ENCODE measurements around the gene MYH10.

Gene MYH10

DNA sequence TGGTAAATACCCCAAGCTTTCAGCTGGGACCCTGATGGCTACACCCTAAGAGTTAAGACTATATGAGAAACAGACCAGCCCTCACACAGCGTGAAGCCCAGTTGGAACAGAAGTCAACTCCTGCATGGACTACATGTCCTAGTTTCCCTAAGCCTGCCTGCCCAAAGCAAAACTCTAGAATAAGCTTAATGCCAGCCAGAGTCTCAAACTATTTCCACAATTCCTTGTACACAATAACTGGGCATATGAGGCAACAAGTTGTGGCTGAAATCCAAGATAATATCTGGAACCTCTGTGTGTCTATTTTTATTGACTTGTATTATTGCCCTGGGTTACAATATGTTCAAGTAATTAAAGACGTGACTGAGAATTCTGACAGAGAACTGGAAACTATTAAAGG, 19.4 kb downstream of the MYH10 start:
- Histone ChIP-seq H3K36me3 (ENCODE audit: control insufficient read depth in 1 of 2, insufficient read depth in 2 of 2, low read depth in 1 of 2, low read length in 2 of 2) (no peaks in the 10 kb centered on the region), H2BK5ac (ENCODE audit: low read depth, low read length, poor library complexity, severe bottlenecking) (no peak overlapping the region), H2AFZ (ENCODE audit: low read depth, low read length) (no peak overlapping the region), H3K4me1 (ENCODE audit: control insufficient read depth, insufficient read depth, low read depth, low read length) (peaks cover 8% of the 10 kb centered on the region), H3K14ac (ENCODE audit: low read length in 2 of 2) (peak overlapping the region in 1 of 2 experiments; percentile 41), H2BK120ac (ENCODE audit: low read depth, low read length) (no peak overlapping the region), H3K27me3 (ENCODE audit: control insufficient read depth in 1 of 2, insufficient read depth in 1 of 2, low read length in 2 of 2) (no peaks in the 10 kb centered on the region), H2BK12ac (ENCODE audit: low read length in 2 of 2) (peak overlapping the region in 1 of 2 experiments; percentile 31), H3K9ac (ENCODE audit: low read length) (peak overlapping the region; percentile 87), H3K9me3 (ENCODE audit: control insufficient read depth, low read length) (no peaks in the 10 kb centered on the region), H2BK15ac (ENCODE audit: low read depth, poor library complexity, severe bottlenecking) (no peak overlapping the region), H4K8ac (ENCODE audit: low read length) (no peak overlapping the region), H3K4me2 (ENCODE audit: low read length, poor library complexity, severe bottlenecking) (no peak overlapping the region), H3K18ac (ENCODE audit: low read depth in 1 of 2, low read length in 2 of 2) (no peak overlapping the region), H3K4ac (ENCODE audit: low read depth in 1 of 2, low read length in 2 of 2) (no peak overlapping the region), H3K27ac (ENCODE audit: low read length, poor library complexity, severe bottlenecking) (peak overlapping the region; percentile 46), H2AK5ac (ENCODE audit: low read length, severe bottlenecking) (peak overlapping the region; percentile 86), H3K79me1 (replicated peaks; ENCODE audit: low read length, poor library complexity, severe bottlenecking) (peaks cover 18% of the 10 kb centered on the region), H4K91ac (ENCODE audit: low read length) (no peak overlapping the region), H3K23ac (ENCODE audit: low read length in 2 of 2) (no peak overlapping the region), H3K4me3 (ENCODE audit: insufficient read depth in 1 of 2, low read depth in 1 of 2, low read length in 2 of 2) (peak overlapping the region in 1 of 2 experiments; percentile 75)
- DNase-seq: peak; percentile 36
- 88% methylated on average over 1 of the region's 2 CpGs for WGBS

GRCh38 chr17:8610558-8610957, 20.0 kb downstream of the MYH10 start:
- no peak overlapping the region for H3K4me3 ChIP-seq (ENCODE audit: insufficient read depth in 1 of 2, low read depth in 1 of 2, low read length in 2 of 2)
- no peak overlapping the region for H3K18ac ChIP-seq (ENCODE audit: low read depth in 1 of 2, low read length in 2 of 2)
- peaks cover 15% of the 10 kb centered on the region for H3K79me1 ChIP-seq (replicated peaks; ENCODE audit: low read length, poor library complexity, severe bottlenecking)
- no peaks in the 10 kb centered on the region for H3K9me3 ChIP-seq (ENCODE audit: control insufficient read depth, low read length)
- H2AFZ ChIP-seq (ENCODE audit: low read depth, low read length): no peak overlapping the region
- no peak overlapping the region for H3K4ac ChIP-seq (ENCODE audit: low read depth in 1 of 2, low read length in 2 of 2)
- DNase-seq: peak; percentile 59
- 95% methylated on average over 2 of the region's 2 CpGs for WGBS
- H3K9ac ChIP-seq (ENCODE audit: low read length): peak overlapping the region; percentile 87
- no peak overlapping the region for H3K23ac ChIP-seq (ENCODE audit: low read length in 2 of 2)
- no peak overlapping the region for H4K91ac ChIP-seq (ENCODE audit: low read length)
- no peak overlapping the region for H3K4me2 ChIP-seq (ENCODE audit: low read length, poor library complexity, severe bottlenecking)
- H2BK5ac ChIP-seq (ENCODE audit: low read depth, low read length, poor library complexity, severe bottlenecking): no peak overlapping the region
- no peak overlapping the region for H2BK120ac ChIP-seq (ENCODE audit: low read depth, low read length)
- peak overlapping the region; percentile 56 for H2AK5ac ChIP-seq (ENCODE audit: low read length, severe bottlenecking)
- peaks cover 8% of the 10 kb centered on the region for H3K4me1 ChIP-seq (ENCODE audit: control insufficient read depth, insufficient read depth, low read depth, low read length)
- no peaks in the 10 kb centered on the region for H3K27me3 ChIP-seq (ENCODE audit: control insufficient read depth in 1 of 2, insufficient read depth in 1 of 2, low read length in 2 of 2)
- H3K14ac ChIP-seq (ENCODE audit: low read length in 2 of 2): no peak overlapping the region
- H4K8ac ChIP-seq (ENCODE audit: low read length): no peak overlapping the region
- H3K36me3 ChIP-seq (ENCODE audit: control insufficient read depth in 1 of 2, insufficient read depth in 2 of 2, low read depth in 1 of 2, low read length in 2 of 2): no peaks in the 10 kb centered on the region
- peak overlapping the region; percentile 17 for H3K27ac ChIP-seq (ENCODE audit: low read length, poor library complexity, severe bottlenecking)
- no peak overlapping the region for H2BK12ac ChIP-seq (ENCODE audit: low read length in 2 of 2)
- no peak overlapping the region for H2BK15ac ChIP-seq (ENCODE audit: low read depth, poor library complexity, severe bottlenecking)

DNA sequence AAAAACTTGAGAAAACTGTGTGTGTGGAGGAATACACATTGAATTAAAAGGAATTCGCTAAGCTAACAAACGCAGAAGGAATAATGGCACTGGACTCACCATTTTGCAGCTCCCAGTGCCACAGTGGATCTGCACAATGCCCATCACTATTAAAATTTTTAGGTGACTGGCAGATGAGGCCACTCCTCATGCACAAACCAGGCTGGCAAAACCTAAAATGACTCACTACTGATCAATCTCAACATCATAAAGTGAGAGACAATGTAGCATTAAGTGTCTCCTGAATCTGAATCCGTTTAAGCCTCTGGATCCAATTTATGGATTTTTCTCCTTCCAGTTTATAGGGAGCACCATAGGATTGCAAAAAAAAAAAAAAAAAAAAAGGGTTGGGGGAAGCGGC, 20.6 kb downstream of the MYH10 start:
- H3K23ac ChIP-seq (ENCODE audit: low read length in 2 of 2): no peak overlapping the region
- H2AK5ac ChIP-seq (ENCODE audit: low read length, severe bottlenecking): no peak overlapping the region
- H3K4me1 ChIP-seq (ENCODE audit: control insufficient read depth, insufficient read depth, low read depth, low read length): peaks cover 8% of the 10 kb centered on the region
- H2BK15ac ChIP-seq (ENCODE audit: low read depth, poor library complexity, severe bottlenecking): no peak overlapping the region
- no peak overlapping the region for H3K4ac ChIP-seq (ENCODE audit: low read depth in 1 of 2, low read length in 2 of 2)
- H4K91ac ChIP-seq (ENCODE audit: low read length): no peak overlapping the region
- no peak overlapping the region for H2BK120ac ChIP-seq (ENCODE audit: low read depth, low read length)
- no peak overlapping the region for H3K9ac ChIP-seq (ENCODE audit: low read length)
- H4K8ac ChIP-seq (ENCODE audit: low read length): no peak overlapping the region
- no peak overlapping the region for H3K14ac ChIP-seq (ENCODE audit: low read length in 2 of 2)
- WGBS: 100% methylated on average over 3 of the region's 4 CpGs
- H3K9me3 ChIP-seq (ENCODE audit: control insufficient read depth, low read length): no peaks in the 10 kb centered on the region
- no peaks in the 10 kb centered on the region for H3K36me3 ChIP-seq (ENCODE audit: control insufficient read depth in 1 of 2, insufficient read depth in 2 of 2, low read depth in 1 of 2, low read length in 2 of 2)
- H2AFZ ChIP-seq (ENCODE audit: low read depth, low read length): no peak overlapping the region
- no peak overlapping the region for H2BK12ac ChIP-seq (ENCODE audit: low read length in 2 of 2)
- no peak overlapping the region for H2BK5ac ChIP-seq (ENCODE audit: low read depth, low read length, poor library complexity, severe bottlenecking)
- no peak overlapping the region for H3K4me2 ChIP-seq (ENCODE audit: low read length, poor library complexity, severe bottlenecking)
- no peak overlapping the region for H3K18ac ChIP-seq (ENCODE audit: low read depth in 1 of 2, low read length in 2 of 2)
- H3K79me1 ChIP-seq (replicated peaks; ENCODE audit: low read length, poor library complexity, severe bottlenecking): peaks cover 13% of the 10 kb centered on the region
- no peak overlapping the region for H3K27ac ChIP-seq (ENCODE audit: low read length, poor library complexity, severe bottlenecking)
- no peak for DNase-seq
- H3K27me3 ChIP-seq (ENCODE audit: control insufficient read depth in 1 of 2, insufficient read depth in 1 of 2, low read length in 2 of 2): no peaks in the 10 kb centered on the region
- no peak overlapping the region for H3K4me3 ChIP-seq (ENCODE audit: insufficient read depth in 1 of 2, low read depth in 1 of 2, low read length in 2 of 2)

GRCh38 chr17:8608001-8608400, 22.5 kb downstream of the MYH10 start:
- no peaks in the 10 kb centered on the region for H3K9me3 ChIP-seq (ENCODE audit: control insufficient read depth, low read length)
- H2AFZ ChIP-seq (ENCODE audit: low read depth, low read length): no peak overlapping the region
- peaks cover 5% of the 10 kb centered on the region for H3K4me1 ChIP-seq (ENCODE audit: control insufficient read depth, insufficient read depth, low read depth, low read length)
- no peak for DNase-seq
- H3K18ac ChIP-seq (ENCODE audit: low read depth in 1 of 2, low read length in 2 of 2): no peak overlapping the region
- H2BK12ac ChIP-seq (ENCODE audit: low read length in 2 of 2): no peak overlapping the region
- H3K14ac ChIP-seq (ENCODE audit: low read length in 2 of 2): no peak overlapping the region
- peak overlapping the region; percentile 69 for H2AK5ac ChIP-seq (ENCODE audit: low read length, severe bottlenecking)
- H4K8ac ChIP-seq (ENCODE audit: low read length): no peak overlapping the region
- no peak overlapping the region for H3K9ac ChIP-seq (ENCODE audit: low read length)
- H2BK120ac ChIP-seq (ENCODE audit: low read depth, low read length): no peak overlapping the region
- H4K91ac ChIP-seq (ENCODE audit: low read length): no peak overlapping the region
- H3K36me3 ChIP-seq (ENCODE audit: control insufficient read depth in 1 of 2, insufficient read depth in 2 of 2, low read depth in 1 of 2, low read length in 2 of 2): no peaks in the 10 kb centered on the region
- 64% methylated on average over 8 of the region's 8 CpGs for WGBS
- no peak overlapping the region for H3K4ac ChIP-seq (ENCODE audit: low read depth in 1 of 2, low read length in 2 of 2)
- H3K23ac ChIP-seq (ENCODE audit: low read length in 2 of 2): no peak overlapping the region
- H3K27ac ChIP-seq (ENCODE audit: low read length, poor library complexity, severe bottlenecking): peak overlapping the region; percentile 71
- H2BK15ac ChIP-seq (ENCODE audit: low read depth, poor library complexity, severe bottlenecking): no peak overlapping the region
- peak overlapping the region; percentile 50 for H2BK5ac ChIP-seq (ENCODE audit: low read depth, low read length, poor library complexity, severe bottlenecking)
- peaks cover 12% of the 10 kb centered on the region for H3K79me1 ChIP-seq (replicated peaks; ENCODE audit: low read length, poor library complexity, severe bottlenecking)
- H3K27me3 ChIP-seq (ENCODE audit: control insufficient read depth in 1 of 2, insufficient read depth in 1 of 2, low read length in 2 of 2): no peaks in the 10 kb centered on the region
- H3K4me3 ChIP-seq (ENCODE audit: insufficient read depth in 1 of 2, low read depth in 1 of 2, low read length in 2 of 2): no peak overlapping the region
- H3K4me2 ChIP-seq (ENCODE audit: low read length, poor library complexity, severe bottlenecking): no peak overlapping the region
